SU-DHL-6 (cell line): ENCODE results near the gene LAMA2.

Experiments used
- EZH2phosphoT487 ChIP-seq: fragments of 200-600 bp; sonication (generic), shearing (Covaris generic); conservative IDR thresholded peaks from 2 replicates; pipeline ENCODE4 v1.6.1; 2018; ENCODE audit warnings: mild to moderate bottlenecking, antibody characterized with exemption, low read length, moderate library complexity, mixed read lengths
- TF ChIP-seq, protein P1 (sequence below): fragments of 200-600 bp; sonication (generic); IDR thresholded peaks from one replicate; pipeline ENCODE4 v1.5.1; 2017; ENCODE audit warnings: antibody characterized with exemption, mild to moderate bottlenecking, low read length, moderate library complexity; ENCODE audit not compliant: insufficient read depth, poor library complexity, severe bottlenecking

DNA sequence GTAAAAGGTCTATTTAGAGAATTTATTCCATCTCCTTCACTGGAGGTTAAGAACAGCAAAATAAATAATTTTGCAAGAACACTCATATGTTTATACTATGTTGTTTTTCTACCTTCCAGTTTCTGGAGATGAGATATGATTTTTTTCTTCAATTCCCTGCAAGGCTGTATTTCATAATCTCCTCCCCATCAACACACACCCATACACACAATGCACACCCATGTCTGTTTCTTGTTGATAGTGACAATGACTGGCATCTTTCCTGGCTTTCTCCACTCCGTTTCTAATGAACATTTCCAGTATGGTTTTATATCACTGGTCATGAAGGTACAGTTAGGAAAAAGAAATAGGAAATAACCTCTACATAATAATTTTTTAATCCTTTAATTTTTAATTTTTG is 624.9 kb downstream of the LAMA2 start:
- TF ChIP-seq, protein P1, sequence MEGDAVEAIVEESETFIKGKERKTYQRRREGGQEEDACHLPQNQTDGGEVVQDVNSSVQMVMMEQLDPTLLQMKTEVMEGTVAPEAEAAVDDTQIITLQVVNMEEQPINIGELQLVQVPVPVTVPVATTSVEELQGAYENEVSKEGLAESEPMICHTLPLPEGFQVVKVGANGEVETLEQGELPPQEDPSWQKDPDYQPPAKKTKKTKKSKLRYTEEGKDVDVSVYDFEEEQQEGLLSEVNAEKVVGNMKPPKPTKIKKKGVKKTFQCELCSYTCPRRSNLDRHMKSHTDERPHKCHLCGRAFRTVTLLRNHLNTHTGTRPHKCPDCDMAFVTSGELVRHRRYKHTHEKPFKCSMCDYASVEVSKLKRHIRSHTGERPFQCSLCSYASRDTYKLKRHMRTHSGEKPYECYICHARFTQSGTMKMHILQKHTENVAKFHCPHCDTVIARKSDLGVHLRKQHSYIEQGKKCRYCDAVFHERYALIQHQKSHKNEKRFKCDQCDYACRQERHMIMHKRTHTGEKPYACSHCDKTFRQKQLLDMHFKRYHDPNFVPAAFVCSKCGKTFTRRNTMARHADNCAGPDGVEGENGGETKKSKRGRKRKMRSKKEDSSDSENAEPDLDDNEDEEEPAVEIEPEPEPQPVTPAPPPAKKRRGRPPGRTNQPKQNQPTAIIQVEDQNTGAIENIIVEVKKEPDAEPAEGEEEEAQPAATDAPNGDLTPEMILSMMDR, result no peak
- no peak for TF ChIP-seq EZH2phosphoT487
